ENCODE data around the gene UNC13D. TPM values are rescaled to one million over a fixed set of nuclear protein-coding genes. Genes with fewer than 3 reads are reported as not detected.

The UNC13D gene
- total and polyA plus RNA-seq, 2 of the 4 experiments (the other 2 are of a cell fraction), result under 0.01 to 0.31 TPM

DNA sequence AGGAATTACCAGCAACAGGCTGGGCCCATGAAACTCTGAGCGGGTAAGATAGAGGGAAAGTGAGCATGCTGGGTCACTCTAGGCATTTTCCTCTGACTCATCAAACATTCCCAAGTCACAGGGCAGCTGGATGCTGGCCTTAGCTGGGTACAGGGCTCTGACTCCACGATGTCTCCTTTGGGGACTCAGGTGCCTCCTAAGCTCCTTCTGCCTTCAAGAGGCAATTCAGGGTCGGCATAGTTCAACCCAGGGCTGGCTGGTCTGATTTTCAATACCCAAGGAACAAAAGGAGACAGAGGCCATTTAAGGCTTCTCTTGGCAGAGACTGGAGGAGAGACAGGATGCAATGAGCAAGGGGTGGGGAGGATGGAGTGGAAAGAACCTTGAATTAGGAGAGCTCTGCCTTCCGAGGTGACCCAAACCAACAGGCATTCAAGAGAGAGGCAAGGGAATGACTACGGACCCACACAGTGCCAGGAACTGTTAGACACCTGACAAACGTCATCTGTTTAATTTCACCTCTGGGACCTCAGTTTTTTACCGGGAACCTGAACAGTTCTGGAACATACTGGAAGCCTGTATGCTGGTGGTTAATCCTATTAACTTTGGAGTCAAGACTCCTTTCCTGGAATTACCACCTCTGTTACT is 10.0 kb upstream of the UNC13D start:
- ATAC-seq (ENCODE audit: low read depth), result no peak
- BruUV-seq (replicated peaks), result no TSS peak
- POLR2A ChIA-PET (ENCODE audit: unreplicated experiment), result no interaction called here

More for the DNA sequence above, 10.0 kb upstream of the UNC13D start:
- H2AK9ac ChIP-seq (replicated peaks; ENCODE audit: low read depth, low read length, poor library complexity), result peak overlapping the region; percentile 21
- H3K18ac ChIP-seq (ENCODE audit: low read depth, low read length), result no peak overlapping the region
- peak overlapping the region in 1 of 2 experiments; percentile 4; a peak in 1 of 4 replicates for H4K8ac ChIP-seq (ENCODE audit: low read depth in 2 of 2, low read length in 2 of 2)
- WGBS, 2 experiments (ENCODE audit: extremely low coverage in 2 of 2, insufficient read length in 1 of 2), result 60% methylated on average over 2 of the region's 7 CpGs; no CpG with 5 or more reads in 1 of the 2 experiments
- H2BK120ac ChIP-seq (ENCODE audit: low read depth, low read length), result no peak overlapping the region
- H3K9ac ChIP-seq (ENCODE audit: low read depth, low read length), result peak overlapping the region; percentile 27
- in situ Hi-C loops (cut with MboI; ENCODE audit: low sequenced_read_pairs), result no loop called here
- peak overlapping the region; percentile 37; the same call in 1 of the 2 replicates for H2AK5ac ChIP-seq (ENCODE audit: low read depth, low read length)
- H3K36me3 ChIP-seq (ENCODE audit: control insufficient read depth, insufficient read depth, low read length), result peaks cover 20% of the 10 kb centered on the region
- peaks cover 11% of the 10 kb centered on the region for H3K4me1 ChIP-seq (ENCODE audit: control insufficient read depth, insufficient read depth, low read length)
- H4K5ac ChIP-seq (ENCODE audit: low read depth, low read length), result no peak overlapping the region
- peak overlapping the region; percentile 55 for H3K4me3 ChIP-seq (ENCODE audit: insufficient read depth, low read depth, low read length)
- H3K23ac ChIP-seq (ENCODE audit: low read depth, low read length), result no peak overlapping the region
- H3K27me3 ChIP-seq (ENCODE audit: control insufficient read depth, insufficient read depth, low read length), result no peaks in the 10 kb centered on the region
- H3K9me1 ChIP-seq (ENCODE audit: insufficient read depth, low read length), result peaks cover 7% of the 10 kb centered on the region
- CTCF ChIA-PET, result interaction anchor here (0.5 to 1.4 kb wide), 2 partner anchors 24 to 106 kb away, joined by 3 read pairs; no protein-coding TSS in a partner anchor
- no peak overlapping the region for H4K91ac ChIP-seq (ENCODE audit: insufficient read depth, low read depth, low read length)
- H3K79me1 ChIP-seq (ENCODE audit: low read depth in 1 of 2, low read length in 2 of 2), result peaks cover 6 to 29% of the 10 kb centered on the region in 2 experiments; a peak in 3 of 4 replicates
- no peak overlapping the region for H2AFZ ChIP-seq (replicated peaks; ENCODE audit: low read length, poor library complexity)
- H4K20me1 ChIP-seq (ENCODE audit: insufficient read depth, low read length), result peaks cover 5% of the 10 kb centered on the region; the same call in 1 of the 2 replicates
- H2BK15ac ChIP-seq (ENCODE audit: low read depth, low read length), result no peak overlapping the region; the same call in 2 of the 3 replicates
- H3K56ac ChIP-seq (ENCODE audit: extremely low read depth, insufficient read depth, low read length), result no peak overlapping the region
- TF ChIP-seq RFX5 (IDR thresholded peaks at IDR 0.05; ENCODE audit: low read depth, low read length) (no peak), MXI1 (IDR thresholded peaks at IDR 0.05; ENCODE audit: borderline replicate concordance, low read depth, low read length) (no peak), RAD21 (IDR thresholded peaks at IDR 0.05; ENCODE audit: low read length) (no peak), CHD1 (IDR thresholded peaks at IDR 0.05; ENCODE audit: low read depth, low read length) (no peak), BHLHE40 (IDR thresholded peaks at IDR 0.05; ENCODE audit: low read depth, low read length) (no peak), POLR2A (IDR thresholded peaks at IDR 0.05; ENCODE audit: low read depth, low read length) (no peak), NFE2L2 (IDR thresholded peaks at IDR 0.05; ENCODE audit: low read depth, low read length) (no peak), FOS (IDR thresholded peaks at IDR 0.05; ENCODE audit: low read depth, low read length) (no peak)
- TF ChIP-seq, protein P1, sequence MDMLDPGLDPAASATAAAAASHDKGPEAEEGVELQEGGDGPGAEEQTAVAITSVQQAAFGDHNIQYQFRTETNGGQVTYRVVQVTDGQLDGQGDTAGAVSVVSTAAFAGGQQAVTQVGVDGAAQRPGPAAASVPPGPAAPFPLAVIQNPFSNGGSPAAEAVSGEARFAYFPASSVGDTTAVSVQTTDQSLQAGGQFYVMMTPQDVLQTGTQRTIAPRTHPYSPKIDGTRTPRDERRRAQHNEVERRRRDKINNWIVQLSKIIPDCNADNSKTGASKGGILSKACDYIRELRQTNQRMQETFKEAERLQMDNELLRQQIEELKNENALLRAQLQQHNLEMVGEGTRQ (IDR thresholded peaks at IDR 0.05; ENCODE audit: low read depth, low read length), result no peak
- TF ChIP-seq, protein P2, sequence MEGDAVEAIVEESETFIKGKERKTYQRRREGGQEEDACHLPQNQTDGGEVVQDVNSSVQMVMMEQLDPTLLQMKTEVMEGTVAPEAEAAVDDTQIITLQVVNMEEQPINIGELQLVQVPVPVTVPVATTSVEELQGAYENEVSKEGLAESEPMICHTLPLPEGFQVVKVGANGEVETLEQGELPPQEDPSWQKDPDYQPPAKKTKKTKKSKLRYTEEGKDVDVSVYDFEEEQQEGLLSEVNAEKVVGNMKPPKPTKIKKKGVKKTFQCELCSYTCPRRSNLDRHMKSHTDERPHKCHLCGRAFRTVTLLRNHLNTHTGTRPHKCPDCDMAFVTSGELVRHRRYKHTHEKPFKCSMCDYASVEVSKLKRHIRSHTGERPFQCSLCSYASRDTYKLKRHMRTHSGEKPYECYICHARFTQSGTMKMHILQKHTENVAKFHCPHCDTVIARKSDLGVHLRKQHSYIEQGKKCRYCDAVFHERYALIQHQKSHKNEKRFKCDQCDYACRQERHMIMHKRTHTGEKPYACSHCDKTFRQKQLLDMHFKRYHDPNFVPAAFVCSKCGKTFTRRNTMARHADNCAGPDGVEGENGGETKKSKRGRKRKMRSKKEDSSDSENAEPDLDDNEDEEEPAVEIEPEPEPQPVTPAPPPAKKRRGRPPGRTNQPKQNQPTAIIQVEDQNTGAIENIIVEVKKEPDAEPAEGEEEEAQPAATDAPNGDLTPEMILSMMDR (conservative IDR thresholded peaks at IDR 0.05; ENCODE audit: low read depth, low read length), result no peak
- TF ChIP-seq, protein P3, sequence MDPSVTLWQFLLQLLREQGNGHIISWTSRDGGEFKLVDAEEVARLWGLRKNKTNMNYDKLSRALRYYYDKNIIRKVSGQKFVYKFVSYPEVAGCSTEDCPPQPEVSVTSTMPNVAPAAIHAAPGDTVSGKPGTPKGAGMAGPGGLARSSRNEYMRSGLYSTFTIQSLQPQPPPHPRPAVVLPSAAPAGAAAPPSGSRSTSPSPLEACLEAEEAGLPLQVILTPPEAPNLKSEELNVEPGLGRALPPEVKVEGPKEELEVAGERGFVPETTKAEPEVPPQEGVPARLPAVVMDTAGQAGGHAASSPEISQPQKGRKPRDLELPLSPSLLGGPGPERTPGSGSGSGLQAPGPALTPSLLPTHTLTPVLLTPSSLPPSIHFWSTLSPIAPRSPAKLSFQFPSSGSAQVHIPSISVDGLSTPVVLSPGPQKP (IDR thresholded peaks at IDR 0.05; ENCODE audit: borderline replicate concordance, low read depth, low read length), result no peak
- peak overlapping the region; percentile 12 for H2BK5ac ChIP-seq (ENCODE audit: low read depth, low read length, poor library complexity, severe bottlenecking)
- peak overlapping the region; percentile 2; the same call in 1 of the 2 replicates for H3K27ac ChIP-seq (ENCODE audit: insufficient read depth, low read length)
- no peaks in the 10 kb centered on the region for H3K9me3 ChIP-seq (ENCODE audit: control insufficient read depth, insufficient read depth, low read length)
- peak overlapping the region; percentile 86 for H3K4me2 ChIP-seq (ENCODE audit: low read depth, low read length)
- no peak overlapping the region for H2BK20ac ChIP-seq (ENCODE audit: low read depth, low read length)
- dilution Hi-C loops (cut with HindIII; ENCODE audit: low sequenced_read_pairs, unreplicated experiment), result no loop called here
- H3K4ac ChIP-seq (ENCODE audit: low read depth, low read length), result peak overlapping the region; percentile 22; the same call in 1 of the 2 replicates
- intact Hi-C loops (cut with micrococcal nuclease), result no loop called here
- H3K14ac ChIP-seq (replicated peaks; ENCODE audit: low read depth, low read length), result peak overlapping the region; percentile 51; the same call in 1 of the 2 replicates
- DNase-seq, result peak; percentile 57

Measured in IMR-90 (cell line).